Right lobe of liver (tissue), 6 donors: Measurements from ENCODE around the gene TMPRSS2. TPM values are rescaled to one million over a fixed set of nuclear protein-coding genes. Genes with fewer than 3 reads are reported as not detected.

ENCODE experiments used
- ATAC-seq, 4 donors: fragments of 200-7000 bp; cut with Tn5 transposase; one replicate each; pipeline ENCODE4 v1.9.1; 2020; ENCODE audit warnings: mild to moderate bottlenecking in 4 of 4, moderate library complexity in 4 of 4
- DNase-seq, 3 donors: peaks; one replicate each; pipeline ENCODE4 v3.0.0-alpha.2; 2020
- H3K27ac ChIP-seq, 3 donors: fragments of 200-600 bp; one replicate each; pipeline ENCODE4 v1.8.0; 2022
- H3K27me3 ChIP-seq, 2 donors: fragments of 200-600 bp; one replicate each; pipeline ENCODE4 v1.8.0; 2022
- H3K36me3 ChIP-seq, 4 donors: fragments of 200-600 bp; sonication (generic) in 1 of 4; one replicate each; pipeline versions ENCODE4 v1.5.1 to v1.8.0; 2017 to 2022; ENCODE audit warnings: control low read depth in 1 of 4
- H3K4me1 ChIP-seq, 4 donors: fragments of 200-600 bp; sonication (generic) in 1 of 4; one replicate each; pipeline versions ENCODE4 v1.5.1 to v1.8.0; 2017 to 2022; ENCODE audit warnings: control low read depth in 1 of 4
- H3K4me3 ChIP-seq, 3 donors: fragments of 200-600 bp; one replicate each; pipeline ENCODE4 v1.8.0; 2022
- H3K9me3 ChIP-seq, 4 donors: fragments of 200-600 bp; sonication (generic) in 1 of 4; one replicate each; pipeline versions ENCODE4 v1.5.1 to v1.8.0; 2017 to 2022; ENCODE audit warnings: control low read depth in 1 of 4
- POLR2A ChIP-seq: fragments of 450-650 bp; IDR thresholded peaks from one replicate; pipeline ENCODE4 v1.6.1; 2017; ENCODE audit warnings: antibody characterized with exemption, mild to moderate bottlenecking
- WGBS: methylation state at CpG from one replicate; pipeline ENCODE4 v1.1.6; 2018; ENCODE audit warnings: low coverage, low lambda C conversion rate; ENCODE audit not compliant: insufficient coverage; ENCODE audit errors: missing lambda C conversion rate; 5-methylcytosine and 5-hydroxymethylcytosine counted together
- intact Hi-C, 2 donors: fragments of 100-400 bp; cut with DNase I; formaldehyde crosslinking; loops; one replicate each; pipeline versions ENCODE4 v1.11.2 to v1.14.1; 2022
- total RNA-seq, 6 experiments: library from RNA; depleted of rRNA in 2 of 6; stranded (reverse); fragments of >200 nt in 2 of 6; fragmentation: NEBNext Ultra II Directional in 3 of 6; extraction: Animal tissue kit (Norgen Biotek cat#: 25700) in 3 of 6; gene quantifications; one replicate each; pipeline versions ENCODE4 v1.1.0 to v1.2.4, GENCODE V29; 2016 to 2023
- TF ChIP-seq, protein P1 (sequence below), 4 donors: fragments of 200-600 bp in 3 of 4; fragments of 450-650 bp in 1 of 4; IDR thresholded peaks; one replicate each; pipeline versions ENCODE4 v1.5.1 to v1.8.0; 2016 to 2022; ENCODE audit warnings: antibody characterized with exemption in 4 of 4, mild to moderate bottlenecking in 2 of 4
- donor health status: DM: no; HTN: yes; CAD: no.
- donor health status: DM: no; HTN: no; CAD: no.
- donor health status: DM: no; HTN: no; CAD: no.
- donor health status: DM: no; HTN: yes; CAD: no.
- donor health status: DM: no; HTN: yes; CAD: no.

TMPRSS2 gene
- total RNA-seq, 6 experiments from 2014 or later, result 19.3 to 53.7 (median 20.8) TPM

DNA sequence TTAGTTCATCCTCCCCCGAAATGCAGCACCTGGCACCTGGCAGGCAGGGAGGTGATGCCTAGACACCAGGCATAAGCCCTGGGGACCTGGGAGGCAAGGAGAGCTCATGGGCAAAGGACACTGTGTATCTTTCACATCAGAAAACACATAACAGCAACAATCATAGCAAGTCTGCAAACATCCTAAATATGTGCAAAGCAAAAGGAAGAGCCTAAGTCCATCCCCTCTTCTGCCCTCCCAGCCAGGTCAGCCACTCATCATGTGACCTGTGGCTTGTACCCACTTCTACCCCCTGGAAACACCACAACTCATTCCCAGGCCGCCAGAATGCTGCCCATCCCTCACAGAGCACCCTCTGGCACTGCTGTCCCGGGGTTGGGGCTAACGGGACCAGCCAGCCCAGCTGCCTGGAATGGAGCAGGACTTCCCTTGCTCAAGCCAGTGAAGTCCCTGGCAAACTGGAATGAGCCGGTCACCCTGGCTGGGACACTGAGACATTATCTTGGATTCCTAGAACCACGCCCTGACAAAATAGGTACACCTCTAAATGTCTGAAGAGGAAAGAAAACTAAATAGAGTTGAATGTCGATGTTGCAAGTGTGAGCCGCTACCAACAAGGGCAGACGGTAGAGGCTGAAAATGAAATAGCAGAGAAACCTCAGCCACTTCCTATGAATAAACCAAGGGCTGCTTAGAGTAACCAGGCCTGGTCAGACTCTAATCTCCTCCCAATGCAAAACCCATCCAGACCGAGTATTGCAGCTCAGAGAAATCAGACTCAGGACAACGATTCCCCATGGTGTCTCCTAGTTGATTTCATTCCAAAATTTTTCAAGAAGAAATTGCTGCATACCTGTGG, 29.4 kb downstream of the TMPRSS2 start:
- TF ChIP-seq, protein P1, sequence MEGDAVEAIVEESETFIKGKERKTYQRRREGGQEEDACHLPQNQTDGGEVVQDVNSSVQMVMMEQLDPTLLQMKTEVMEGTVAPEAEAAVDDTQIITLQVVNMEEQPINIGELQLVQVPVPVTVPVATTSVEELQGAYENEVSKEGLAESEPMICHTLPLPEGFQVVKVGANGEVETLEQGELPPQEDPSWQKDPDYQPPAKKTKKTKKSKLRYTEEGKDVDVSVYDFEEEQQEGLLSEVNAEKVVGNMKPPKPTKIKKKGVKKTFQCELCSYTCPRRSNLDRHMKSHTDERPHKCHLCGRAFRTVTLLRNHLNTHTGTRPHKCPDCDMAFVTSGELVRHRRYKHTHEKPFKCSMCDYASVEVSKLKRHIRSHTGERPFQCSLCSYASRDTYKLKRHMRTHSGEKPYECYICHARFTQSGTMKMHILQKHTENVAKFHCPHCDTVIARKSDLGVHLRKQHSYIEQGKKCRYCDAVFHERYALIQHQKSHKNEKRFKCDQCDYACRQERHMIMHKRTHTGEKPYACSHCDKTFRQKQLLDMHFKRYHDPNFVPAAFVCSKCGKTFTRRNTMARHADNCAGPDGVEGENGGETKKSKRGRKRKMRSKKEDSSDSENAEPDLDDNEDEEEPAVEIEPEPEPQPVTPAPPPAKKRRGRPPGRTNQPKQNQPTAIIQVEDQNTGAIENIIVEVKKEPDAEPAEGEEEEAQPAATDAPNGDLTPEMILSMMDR (IDR thresholded peaks at IDR 0.05), result no peak
- no peak for TF ChIP-seq POLR2A
- Histone ChIP-seq H3K27me3 (no peaks in the 10 kb centered on the region), H3K9me3 (no peaks in the 10 kb centered on the region), H3K4me1 (peaks cover 0 to 29% (median 13%) of the 10 kb centered on the region in 4 donors), H3K4me3 (no peak overlapping the region), H3K27ac (peak overlapping the region in 1 of 3 donors; percentile 57), H3K36me3 (peaks cover 0 to 5% (median 3%) of the 10 kb centered on the region in 4 donors)
- ATAC-seq (peak in 3 of 4 donors; percentile 5 to 24 (median 5)), DNase-seq (no peak)
- intact Hi-C loops, result no loop called here
- WGBS, result 65% methylated on average over 10 of the region's 11 CpGs

DNA sequence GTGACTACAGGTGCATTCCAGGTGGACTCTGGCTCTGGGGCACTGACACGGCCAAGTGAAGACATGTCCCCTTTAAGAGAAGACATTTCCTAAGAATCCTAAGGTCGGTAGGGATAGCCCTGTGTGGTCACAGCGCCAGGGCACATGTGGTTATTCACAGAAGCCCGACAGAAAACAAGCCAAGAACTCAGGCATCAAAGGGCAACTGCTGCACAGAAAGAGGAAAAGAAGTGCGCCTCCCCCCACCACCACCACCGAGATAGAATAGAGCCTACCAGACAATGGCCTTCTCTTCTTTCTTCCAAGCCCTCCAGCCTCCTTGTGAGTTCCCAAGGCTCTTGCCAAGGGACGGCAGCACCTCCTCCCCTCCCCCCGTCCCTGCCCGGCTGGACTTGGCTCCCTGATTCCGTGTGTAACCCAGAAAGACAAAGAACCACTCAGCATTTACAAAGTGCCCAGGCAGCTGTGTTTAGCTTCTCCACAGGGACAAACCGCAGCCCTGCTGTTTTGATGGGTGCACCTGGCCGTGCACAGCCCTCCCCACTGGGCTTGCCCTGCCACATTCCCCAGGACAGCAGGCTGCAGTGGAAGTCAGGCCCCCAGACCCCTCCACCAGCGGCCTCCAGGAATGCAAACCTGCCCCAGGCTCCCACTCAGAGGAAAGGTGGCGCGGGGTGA, 30.2 kb downstream of the TMPRSS2 start:
- DNase-seq (peak in 2 of 3 donors; percentile 77 to 78), ATAC-seq (peak; percentile 18 to 78 (median 60))
- H3K27ac ChIP-seq, result peak overlapping the region in 1 of 3 donors; percentile 57
- H3K4me1 ChIP-seq, result peaks cover 0 to 29% (median 13%) of the 10 kb centered on the region in 4 donors
- no peaks in the 10 kb centered on the region for H3K27me3 ChIP-seq
- intact Hi-C loops, result no loop called here
- no peak for TF ChIP-seq POLR2A
- TF ChIP-seq, protein P1 (IDR thresholded peaks at IDR 0.05), result no peak
- H3K4me3 ChIP-seq, result no peak overlapping the region
- peaks cover 0 to 11% (median 5%) of the 10 kb centered on the region in 4 donors for H3K36me3 ChIP-seq
- WGBS, result 0% methylated on average over 5 of the region's 15 CpGs
- no peaks in the 10 kb centered on the region for H3K9me3 ChIP-seq

DNA sequence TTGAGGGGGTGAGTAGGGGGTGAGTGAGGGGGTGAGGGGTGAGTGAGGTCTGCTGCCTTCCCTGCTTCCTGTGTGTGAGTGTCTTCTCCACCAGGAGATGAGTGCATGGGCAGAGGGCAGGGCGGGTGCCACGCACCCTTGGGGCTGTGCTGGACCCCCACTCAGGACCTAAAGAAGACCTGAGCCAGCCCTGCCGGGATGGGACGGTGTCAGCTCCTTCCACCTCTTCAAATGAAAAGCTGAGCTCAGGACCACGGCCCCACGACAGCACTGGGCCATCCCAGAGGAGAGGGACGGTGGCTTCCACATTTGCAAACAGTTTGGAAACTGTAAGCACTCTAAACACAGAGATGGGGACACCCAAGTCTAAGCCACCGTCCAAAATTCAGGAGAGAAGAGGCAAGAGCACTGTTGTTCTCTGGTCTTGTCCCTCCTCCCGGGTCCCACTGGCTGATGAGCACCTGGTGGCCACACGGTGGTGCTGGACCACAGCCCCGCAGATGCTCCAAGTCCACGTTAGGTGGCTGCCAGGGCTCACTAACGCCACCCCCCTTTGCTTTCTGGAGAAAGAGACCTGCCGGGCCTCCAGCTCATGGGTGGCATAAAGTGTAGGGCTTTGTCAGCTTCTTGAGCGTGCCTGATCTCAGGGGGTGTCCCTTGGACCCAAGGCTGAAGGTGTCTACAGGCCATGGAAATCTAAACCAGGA, 32.1 kb downstream of the TMPRSS2 start:
- Histone ChIP-seq H3K27me3 (no peaks in the 10 kb centered on the region), H3K9me3 (no peaks in the 10 kb centered on the region), H3K4me1 (peaks cover 0 to 29% (median 11%) of the 10 kb centered on the region in 4 donors), H3K36me3 (peaks cover 0 to 26% (median 11%) of the 10 kb centered on the region in 4 donors), H3K4me3 (no peak overlapping the region), H3K27ac (no peak overlapping the region)
- 20% methylated on average over 2 of the region's 15 CpGs for WGBS
- DNase-seq (no peak), ATAC-seq (no peak)
- TF ChIP-seq, protein P1 (IDR thresholded peaks at IDR 0.05), result no peak
- TF ChIP-seq POLR2A, result no peak
- intact Hi-C loops, result no loop called here

DNA sequence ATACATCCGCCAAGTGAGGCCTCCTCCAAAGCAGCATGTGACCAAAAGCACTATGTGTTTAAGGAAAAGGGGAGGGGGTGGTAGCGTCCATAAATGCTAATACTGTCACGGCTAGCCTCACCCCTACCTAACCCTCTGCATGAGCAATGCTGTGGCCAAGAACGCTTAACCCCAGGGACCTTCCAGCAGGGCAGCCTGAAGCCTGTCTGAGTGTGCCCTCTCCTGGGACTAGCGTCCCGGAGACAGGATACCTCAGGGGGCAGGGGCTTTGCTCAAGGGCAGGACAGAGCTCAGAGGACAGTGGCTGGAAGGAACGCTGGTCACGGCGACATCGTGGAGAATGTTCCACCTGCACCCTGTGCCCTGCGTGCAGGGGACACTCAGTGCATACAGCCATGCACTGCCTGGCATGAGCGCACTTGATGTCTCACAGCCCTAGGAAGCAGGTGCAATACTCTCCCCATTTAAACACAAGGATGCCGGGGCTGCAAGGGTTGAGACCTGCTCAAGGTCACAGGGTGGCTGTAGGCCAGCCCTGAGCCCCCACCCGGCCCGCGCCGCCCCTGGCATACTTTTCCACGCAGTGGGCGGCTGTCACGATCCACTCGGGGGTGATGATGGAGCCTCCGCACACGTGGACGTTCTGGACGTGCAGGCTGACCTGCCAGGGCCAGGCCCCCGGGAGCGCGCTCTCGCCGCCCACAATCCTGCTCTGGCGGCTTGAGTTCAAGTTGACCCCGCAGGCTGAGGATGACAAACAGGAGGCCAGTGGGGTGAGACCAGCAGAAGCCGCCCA, 35.0 kb downstream of the TMPRSS2 start:
- H3K4me3 ChIP-seq, result no peak overlapping the region
- DNase-seq (no peak), ATAC-seq (no peak)
- H3K4me1 ChIP-seq, result peaks cover 0 to 2% (median 1%) of the 10 kb centered on the region in 4 donors
- no peaks in the 10 kb centered on the region for H3K27me3 ChIP-seq
- no peak overlapping the region for H3K27ac ChIP-seq
- intact Hi-C loops, result no loop called here
- WGBS, result no CpG with 5 or more reads among the region's 33 CpGs
- H3K9me3 ChIP-seq, result no peaks in the 10 kb centered on the region
- TF ChIP-seq, protein P1 (IDR thresholded peaks at IDR 0.05), result no peak
- TF ChIP-seq POLR2A, result no peak
- peaks cover 0 to 40% (median 15%) of the 10 kb centered on the region in 4 donors for H3K36me3 ChIP-seq
